Peyer's patch (tissue), 4 donors: ENCODE data around the gene ATP8B4.

ENCODE experiments used
- CTCF ChIP-seq, 6 experiments: fragments of 450-650 bp in 4 of 6; fragments of 200-600 bp in 2 of 6; sonication (generic) in 1 of 6; IDR thresholded peaks; one replicate each; pipeline ENCODE4 v1.5.1; 2017 to 2019; ENCODE audit warnings: antibody characterized with exemption in 6 of 6, mild to moderate bottlenecking in 3 of 6, moderate library complexity in 1 of 6
- POLR2A ChIP-seq, 2 donors: fragments of 450-650 bp; IDR thresholded peaks; one replicate each; pipeline ENCODE4 v1.5.1; 2017; ENCODE audit warnings: antibody characterized with exemption in 2 of 2, mild to moderate bottlenecking in 2 of 2, moderate library complexity in 2 of 2

- TF ChIP-seq POLR2A (IDR thresholded peaks at IDR 0.05) (no peak), CTCF (IDR thresholded peaks at IDR 0.05) (no peak)
These were observed 65.8 kb downstream of the ATP8B4 start for GRCh38 chr15:50053055-50053856.
